NCI-H2107 treated with DMSO at 0.1 percent for 48 hours (cell line): ENCODE results near the gene ABHD16B.

Experiments
- DNase-seq: peaks from one replicate; lab custom pipeline; 2025; ENCODE audit not compliant: unreplicated experiment; lab: John Stamatoyannopoulos, UW

Gene ABHD16B

DNA sequence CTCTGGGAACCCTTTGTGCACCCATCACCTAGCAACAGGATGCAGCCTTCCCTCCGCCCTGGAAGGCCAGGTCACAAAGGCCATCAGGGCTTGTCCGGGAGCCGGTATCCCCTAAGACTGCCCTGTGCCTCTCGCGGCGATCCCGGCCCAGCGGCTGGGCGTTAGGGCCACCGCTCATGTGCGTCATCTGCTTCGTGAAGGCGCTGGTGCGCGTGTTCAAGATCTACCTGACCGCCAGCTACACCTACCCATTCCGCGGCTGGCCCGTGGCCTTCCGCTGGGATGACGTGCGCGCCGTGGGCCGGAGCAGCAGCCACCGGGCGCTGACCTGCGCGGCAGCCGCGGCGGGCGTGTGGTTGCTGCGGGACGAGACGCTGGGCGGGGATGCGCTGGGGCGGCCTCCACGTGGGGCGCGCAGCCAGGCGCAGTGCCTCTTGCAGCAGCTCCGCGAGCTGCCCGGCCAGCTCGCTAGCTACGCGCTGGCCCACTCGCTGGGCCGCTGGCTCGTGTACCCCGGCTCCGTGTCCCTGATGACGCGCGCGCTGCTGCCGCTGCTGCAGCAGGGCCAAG lies at the start of gene ABHD16B:
Gene ABHD16B, plus strand, starts transcription at position 134 of the 570 bp plus-strand sequence. Its CDS starts 43 bp downstream, at position 177.
- DNase-seq, result no peak

DNA sequence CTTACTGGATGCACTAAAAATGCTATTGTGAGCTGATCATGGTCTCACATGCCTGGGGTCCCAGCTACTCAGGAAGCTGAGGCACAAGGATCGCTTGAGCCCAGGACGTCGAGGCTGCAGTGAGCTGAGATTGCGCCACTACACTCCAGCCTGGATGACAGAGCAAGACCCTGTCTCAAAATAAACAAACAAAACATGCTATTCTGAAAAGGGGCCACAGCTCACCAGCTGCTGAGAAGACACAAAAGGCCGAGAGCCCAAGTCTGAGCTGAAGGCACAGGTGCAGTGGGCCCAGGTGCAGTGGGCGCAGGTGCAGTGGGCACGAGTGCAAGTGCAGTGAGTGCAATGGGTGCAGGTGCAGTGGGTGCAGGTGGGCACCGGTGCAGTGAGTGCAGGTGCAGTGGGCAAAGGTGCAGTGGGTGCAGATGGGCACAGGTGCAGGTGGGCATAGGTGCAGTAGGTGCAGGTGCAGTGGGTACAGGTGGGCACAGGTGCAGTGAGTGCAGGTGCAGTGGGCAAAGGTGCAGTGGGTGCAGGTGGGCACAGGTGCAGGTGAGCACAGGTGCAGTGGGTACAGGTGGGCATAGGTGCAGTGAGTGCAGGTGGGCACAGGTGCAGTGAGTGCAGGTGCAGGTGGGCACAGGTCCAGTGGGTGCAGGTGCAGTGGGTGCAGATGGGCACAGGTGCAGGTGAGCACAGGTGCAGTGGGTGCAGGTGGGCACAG lies 46.2 kb upstream of the ABHD16B start:
- DNase-seq, result no peak

DNA sequence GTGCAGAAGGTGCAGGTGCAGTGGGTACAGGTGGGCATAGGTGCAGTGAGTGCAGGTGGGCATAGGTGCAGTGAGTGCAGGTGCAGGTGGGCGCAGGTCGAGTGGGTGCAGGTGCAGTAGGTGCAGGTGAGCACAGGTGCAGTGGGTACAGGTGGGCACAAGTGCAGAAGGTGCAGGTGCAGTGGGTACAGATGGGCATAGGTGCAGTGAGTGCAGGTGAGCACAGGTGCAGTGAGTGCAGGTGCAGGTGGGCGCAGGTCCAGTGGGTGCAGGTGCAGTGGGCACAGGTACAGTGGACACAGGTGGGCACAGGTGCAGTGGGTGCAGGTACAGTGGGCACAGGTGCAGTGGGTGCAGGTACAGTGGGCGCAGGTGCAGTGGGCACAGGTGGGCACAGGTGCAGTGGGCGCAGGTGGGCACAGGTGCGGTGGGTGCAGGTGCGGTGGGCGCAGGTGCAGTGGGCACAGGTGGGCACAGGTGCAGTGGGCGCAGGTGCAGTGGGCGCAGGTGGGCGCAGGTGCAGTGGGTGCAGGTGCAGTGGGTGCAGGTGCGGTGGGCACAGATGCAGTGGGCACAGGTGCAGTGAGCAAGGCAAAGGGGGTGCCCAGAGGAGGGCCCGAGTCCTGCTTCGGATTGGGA lies 45.6 kb upstream of the ABHD16B start:
- DNase-seq, result no peak

DNA sequence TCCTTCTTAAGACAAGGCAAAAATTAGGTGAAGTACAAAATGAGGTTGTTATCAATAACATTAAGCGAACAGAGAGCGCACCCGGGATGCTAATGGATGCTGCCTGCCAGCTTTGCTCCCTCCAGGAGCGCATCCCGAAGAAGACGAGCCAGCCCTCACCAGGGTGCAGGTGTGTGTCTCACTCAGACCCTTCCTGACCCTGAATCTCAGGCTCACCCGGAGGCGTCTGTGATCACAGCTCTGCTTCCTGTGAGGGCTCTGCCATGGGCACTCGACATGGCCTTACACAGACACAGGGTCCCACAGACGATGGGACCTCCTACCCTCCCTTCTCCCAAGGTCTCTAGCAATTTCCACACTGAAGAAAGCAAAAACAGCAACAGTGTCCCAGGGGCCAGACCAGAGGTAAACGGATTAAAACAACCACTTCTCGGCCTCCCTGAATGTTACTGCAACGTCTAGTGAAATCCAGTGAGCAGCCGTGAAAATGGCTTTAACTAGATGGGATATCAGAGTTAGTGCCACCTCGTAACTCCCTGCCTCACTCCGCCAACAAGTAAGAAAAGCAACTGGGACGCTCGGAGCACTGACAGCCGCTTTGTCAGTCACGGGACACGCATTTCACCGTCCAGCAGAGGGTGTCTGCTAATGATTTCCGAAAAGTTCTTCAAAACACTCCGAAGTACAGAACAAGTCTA lies 41.9 kb upstream of the ABHD16B start:
- DNase-seq, result no peak

DNA sequence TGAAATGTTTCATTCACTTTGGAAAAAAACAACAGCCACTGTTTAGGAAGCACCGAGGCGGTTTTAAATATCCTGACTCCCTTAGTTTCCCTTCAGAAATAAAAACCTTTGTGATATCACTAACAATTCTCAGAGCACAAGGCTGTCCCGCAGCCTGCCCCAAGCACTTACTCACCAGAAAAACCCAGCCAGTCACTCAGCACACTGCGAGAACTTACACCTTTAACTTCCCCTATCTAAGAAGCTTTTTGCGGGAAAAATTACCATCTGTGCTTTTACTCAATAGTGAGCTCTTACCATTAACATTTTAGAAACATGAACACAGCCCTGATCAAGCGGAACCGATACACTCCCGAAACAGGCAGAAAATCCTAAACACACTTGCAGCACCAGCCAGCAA lies 39.5 kb upstream of the ABHD16B start:
- no peak for DNase-seq

DNA sequence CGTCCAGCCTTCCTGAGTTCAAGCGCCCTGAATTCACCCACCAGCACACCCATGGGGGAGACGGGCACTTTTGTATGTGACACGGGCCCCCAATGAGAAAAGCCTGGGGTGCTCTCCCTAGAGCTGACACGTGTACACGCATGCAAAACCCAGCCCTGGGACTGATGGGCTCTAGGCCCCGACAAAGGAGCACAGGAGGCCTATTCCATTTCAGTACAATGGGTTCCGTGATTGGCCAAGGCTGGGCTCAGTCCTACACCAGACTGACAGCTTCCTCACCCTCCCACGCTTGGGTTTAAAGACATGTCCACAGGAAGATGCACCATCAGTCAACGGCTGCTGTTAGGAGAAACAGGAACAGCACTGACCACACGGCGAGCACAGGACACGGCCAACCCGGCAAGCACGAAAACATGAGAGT lies 39.0 kb upstream of the ABHD16B start:
- DNase-seq, result no peak

DNA sequence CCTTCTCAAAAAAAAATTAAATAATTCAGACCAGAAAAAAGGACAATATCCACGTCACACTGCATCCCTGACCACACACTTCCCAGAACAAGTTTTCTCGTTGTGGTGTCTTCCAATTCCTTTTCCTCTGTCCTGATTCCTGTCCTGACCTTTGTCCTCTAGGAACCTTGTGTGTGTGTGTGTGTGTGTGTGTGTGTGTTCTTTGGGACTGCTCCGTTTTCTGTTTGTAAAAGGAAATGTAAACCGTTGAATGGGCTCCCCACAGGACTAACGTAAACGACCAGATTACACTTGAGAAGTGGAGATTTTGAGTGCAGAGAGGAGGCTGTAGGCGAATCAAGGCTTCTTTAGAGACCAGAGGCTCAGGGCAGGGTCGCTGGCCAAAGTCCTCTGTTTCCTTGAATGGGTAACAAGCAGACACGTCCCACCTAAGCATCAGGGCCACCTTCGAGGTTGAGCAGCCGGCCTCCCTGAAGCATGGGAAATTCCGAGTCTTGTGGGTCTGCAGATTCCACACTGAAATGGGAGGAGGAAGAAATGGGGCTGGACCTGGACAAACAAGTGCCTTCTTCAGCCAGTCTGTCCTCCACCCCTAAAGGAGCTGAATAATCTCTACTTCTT lies 37.5 kb upstream of the ABHD16B start:
- DNase-seq, result no peak

DNA sequence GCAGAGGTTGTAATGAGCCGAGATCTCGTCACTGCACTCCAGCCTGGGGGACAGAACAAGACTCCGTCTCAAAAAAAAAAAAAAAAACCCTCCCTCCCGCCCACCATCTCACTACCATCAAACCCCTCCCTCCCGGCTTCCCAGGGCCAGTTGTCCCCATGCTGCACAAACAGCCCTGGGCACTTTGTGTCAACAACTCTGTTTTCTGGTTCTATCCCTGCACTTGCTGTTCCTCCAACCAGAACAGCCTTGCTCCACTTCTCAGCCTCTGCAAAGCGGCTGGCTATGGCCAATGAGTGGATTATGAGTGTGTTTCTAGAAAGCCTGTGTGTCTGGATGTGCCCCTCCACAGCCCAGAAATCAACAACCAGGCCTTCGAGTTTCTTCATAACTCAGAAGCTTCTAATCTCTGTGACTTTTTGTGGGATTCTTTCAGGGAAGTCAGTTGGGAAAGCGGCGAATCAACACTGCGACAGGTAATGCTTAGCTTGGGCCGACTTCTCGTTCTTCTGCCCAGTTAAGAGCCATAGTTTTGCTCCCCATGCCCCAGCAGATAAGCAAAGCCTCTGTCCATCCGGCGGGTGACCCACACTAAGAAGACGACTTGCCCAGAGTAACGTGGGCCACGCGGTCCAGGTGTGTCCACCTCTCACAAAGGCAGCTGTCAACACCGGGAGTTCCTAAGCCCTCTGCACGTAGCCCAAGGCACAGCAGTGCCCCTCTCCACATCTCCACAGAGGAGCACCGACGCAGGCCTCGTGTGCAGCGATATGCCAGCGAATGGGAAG lies 35.8 kb upstream of the ABHD16B start:
- no peak for DNase-seq

DNA sequence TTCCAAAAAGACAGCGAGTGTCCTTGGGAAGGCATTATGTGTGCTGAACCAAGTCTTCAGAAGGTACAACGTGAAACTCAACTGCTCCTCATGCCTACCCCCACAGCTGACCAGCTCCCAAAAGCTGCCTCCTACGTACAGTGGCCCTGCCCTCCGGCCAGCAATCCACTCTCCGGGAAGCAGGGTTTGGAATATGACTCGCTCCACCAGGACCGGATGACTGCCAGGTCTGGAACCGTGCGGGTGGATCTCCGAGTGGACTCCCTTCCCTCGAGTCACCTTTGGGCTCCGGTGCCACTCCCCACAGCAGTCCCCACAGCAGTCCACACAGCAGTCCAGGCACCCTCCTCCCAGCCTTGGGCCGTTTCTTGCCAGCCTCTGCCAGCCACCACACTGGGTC lies 34.5 kb upstream of the ABHD16B start:
- DNase-seq, result no peak

DNA sequence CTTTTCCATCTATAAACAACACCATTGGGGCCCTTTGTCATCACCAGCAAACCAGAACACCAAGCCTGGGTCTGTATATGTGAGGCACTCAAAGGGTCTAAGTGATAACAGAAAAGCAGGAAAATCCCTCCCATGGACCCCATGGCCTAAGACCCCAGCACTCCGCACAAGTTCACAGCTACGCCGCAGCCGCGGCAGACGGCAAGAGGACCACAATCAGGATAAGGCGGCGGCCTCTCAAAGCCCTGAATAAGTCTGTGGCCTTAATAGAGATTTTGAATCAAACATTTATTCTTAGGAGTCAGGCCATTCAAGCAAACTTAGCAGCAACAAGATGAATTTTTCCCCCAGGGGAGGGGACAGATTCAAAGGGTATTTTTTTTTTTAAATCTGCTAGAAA lies 33.2 kb upstream of the ABHD16B start:
- DNase-seq, result no peak

DNA sequence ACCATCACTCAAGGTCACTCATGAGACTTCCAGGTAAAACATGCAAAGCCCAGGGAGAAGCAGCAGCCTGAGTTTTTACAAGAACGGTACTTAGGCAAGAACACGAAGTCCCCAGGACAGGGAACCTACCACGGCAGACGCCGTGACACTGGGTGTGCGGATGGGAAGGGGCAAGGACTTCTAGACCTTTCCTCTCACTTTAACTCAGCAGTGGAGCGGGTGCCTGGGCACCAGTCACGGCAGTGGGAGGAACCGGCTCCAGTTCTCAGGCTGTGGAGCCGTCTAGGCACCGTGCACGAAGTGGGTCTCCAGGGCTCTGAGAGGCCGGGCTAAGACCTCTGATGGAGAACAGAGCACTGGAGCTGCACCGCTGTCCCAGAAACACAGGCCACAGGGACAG lies 32.8 kb upstream of the ABHD16B start:
- DNase-seq, result no peak

DNA sequence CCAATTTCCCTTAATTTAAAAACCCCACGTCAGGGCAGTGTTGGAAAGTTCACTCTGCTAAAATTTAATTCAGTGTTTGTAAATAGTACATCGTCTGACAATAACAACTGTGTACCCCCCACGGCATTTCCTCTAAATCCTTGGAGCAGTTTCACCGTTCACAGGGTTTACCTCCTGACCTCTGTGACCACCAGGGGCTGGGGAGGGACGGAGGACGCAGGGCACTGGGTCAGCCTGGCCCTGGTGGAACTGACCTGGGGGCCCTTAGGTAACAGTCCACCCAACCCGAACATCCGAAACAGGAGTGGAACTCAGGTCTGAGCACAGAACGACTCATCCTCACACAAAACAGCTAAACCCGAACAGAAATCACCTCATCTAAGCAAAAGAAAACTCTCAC lies 32.3 kb upstream of the ABHD16B start:
- DNase-seq, result no peak

DNA sequence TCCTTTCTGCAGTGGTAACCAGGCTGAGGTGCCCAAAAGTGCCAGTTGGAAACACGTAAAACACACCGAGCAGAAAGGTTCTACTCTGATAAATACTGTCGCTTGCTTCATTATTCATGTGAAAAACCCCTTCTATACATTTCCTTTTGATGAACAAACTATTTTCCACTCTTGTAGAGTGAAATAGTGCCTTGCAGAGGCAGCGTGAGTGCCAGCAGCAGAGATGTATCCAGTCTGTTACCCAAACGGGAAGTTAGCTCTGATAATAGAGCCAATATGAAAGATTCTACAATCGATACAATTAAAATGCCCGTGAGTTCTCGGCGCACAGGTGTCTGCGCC lies 31.7 kb upstream of the ABHD16B start:
- DNase-seq, result no peak

DNA sequence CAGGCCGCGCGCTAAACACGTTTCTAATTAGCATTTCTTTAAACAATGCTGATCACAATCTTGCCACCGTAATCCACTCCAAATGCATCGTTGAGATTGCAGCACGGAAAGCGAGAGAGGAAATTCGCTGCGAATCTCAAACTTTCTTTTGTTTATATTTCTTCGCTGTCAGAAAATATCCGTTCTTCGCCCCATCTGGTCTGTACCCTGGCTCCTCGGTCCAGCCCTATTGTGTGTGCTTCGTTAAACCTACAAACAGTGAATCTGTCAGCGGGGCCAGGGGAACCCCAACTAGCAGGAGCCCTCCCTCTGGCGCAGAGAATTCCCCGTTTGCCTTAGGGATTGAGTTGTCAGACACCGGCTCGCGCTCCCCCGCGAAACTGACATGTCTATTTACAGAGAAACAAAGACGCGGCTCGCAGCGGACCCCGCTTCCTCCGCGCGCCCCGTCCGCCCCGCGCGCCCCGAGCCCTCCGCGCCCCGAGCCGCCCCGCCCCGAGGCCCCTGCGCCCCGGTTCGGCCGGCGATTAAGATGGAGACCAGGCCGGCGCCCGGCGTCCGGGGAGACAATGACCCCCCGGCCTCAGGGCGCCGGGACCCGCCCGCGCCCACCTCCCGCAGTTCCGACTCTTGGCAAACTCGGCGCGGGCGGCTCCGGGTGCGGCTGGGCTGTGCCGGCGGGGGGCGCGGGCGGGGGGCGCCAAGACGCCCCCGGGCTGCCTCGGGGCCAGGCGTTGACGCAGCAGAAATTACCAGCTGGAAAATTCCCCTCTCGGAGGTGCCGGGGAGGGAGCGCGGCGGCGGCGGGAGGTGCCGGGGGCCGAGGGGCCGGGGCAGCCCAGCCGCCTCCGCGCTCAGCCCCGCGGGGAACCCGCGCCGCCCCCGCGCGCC lies 31.1 kb upstream of the ABHD16B start:
- DNase-seq, result no peak

DNA sequence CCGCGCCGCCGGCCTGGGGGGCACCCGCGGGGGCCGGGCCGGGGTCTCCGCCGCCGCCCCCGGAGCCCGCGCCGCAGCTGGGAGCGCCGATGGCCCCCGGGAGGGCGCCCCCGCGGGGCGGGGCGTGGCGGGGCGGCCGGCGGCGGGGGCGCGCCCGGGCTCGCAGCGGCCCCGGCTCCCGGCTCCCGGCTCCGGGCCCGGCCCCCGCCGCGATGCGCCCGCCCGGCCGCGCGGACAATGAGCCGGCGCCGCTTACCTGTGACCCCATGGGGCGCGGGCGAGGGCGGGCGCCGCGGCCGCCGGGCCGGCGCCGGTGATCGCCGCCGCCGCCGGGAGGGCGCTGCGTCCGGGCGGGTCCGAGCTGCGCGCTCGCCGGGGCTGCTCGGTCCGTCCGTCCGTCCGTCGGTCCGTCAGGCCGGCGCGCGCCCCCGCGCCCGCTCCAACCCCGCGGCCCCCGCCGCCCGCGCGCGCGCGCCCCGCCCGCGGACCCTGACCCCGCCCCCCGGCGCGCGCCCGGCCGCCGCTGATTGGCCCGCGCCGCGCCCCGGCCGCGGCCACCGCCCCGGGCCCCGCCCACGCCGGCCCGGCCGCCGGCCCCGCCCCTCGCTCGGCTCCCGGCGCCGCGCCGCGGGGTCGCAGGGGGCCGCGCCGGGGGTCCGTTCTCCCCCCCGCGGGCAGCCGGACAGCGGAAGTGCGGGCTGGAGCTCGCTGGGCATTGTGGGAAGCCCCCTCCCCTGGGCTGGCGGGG lies 30.3 kb upstream of the ABHD16B start, which contains the start of gene ZBTB46:
Gene ZBTB46, minus strand, starts transcription at position 424 of the 748 bp plus-strand sequence. CDS start 40,507 bp downstream, outside the sequence.
- DNase-seq, result no peak

DNA sequence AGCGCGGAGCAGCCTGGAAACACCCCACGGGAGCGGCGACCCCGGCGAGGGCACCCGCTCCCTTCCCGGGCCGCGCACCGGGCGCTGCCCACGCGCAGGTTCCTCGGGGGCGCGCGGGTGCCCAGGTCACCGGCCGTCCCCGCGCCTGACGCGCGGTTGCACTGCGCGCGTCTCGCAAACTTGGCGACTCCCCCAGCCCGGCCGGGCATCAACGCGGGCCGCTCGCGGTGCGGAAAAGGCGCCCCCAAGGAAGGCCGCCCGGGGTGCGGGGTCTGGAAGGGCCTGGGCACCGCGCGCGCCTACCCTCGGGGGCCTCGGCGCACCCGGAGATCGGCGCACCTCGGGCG lies 29.7 kb upstream of the ABHD16B start:
- no peak for DNase-seq

DNA sequence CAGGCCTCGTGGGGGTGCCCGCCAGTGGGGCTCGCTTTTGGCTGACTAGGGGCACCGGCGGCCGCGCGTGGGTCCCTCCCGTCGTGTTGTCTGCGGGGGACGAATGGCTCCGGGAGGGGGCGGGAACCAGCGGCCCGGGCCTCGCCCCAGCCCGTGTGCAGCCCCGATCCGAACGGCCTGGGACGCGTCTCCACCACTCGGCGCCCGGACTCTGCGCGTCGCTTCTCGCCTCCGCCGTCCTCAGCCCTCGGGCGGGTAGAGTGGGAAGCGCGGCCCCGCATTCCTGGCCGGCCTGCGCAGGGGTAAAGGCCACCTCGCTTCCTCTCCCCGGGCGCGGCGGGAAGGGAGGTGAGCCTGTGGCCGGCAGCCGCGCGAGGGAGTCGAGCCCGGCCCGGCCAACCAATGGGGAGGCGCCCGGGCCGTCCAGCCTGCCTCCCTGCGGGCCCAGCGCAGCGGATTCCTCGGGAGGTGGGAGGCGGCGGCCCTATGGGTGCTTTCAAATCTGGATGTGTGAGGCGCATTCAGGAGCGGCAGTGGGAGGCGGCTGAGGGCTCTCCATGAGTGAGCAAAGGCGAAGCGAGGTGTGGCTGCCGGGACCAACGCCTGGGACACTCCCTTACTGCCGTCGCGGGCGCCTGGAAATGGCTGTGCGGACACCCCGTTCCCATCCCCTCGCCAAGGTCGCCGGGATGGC lies 29.2 kb upstream of the ABHD16B start:
- DNase-seq, result no peak

DNA sequence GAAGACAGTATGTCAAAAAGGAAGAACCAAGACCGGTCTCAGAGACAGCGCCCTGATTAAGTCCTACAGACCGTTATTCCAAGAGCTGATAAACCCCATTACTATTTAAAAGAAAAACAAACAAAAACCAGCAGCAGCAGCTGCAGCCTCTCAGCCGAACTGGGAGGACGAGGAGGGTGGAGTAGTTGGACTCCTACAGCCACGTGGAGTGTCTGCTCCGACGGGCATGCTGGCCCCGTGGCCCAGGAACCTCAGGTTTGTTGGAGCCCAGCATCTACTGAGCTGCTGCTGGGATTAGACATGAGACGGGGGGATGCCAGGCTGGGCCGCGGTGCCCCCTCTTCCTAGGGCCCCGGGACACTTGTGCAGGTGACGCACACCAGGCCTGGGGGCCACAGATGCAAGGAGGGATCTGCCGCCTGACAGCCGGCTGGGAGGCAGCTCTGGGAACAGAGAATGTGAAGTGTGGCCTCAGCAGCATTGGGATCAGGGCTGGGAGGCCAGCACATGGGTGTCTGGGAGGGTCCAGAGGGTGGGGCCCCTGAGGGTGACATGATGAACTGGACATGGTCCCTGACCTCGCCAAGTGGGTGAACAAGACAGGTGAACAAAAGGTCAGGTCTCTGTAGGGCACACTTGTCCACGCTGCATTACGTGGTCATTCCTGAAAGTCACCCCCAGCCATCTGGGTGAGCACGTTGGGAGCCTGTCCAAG lies 27.4 kb upstream of the ABHD16B start:
- DNase-seq, result no peak
